Measurements from ENCODE around the gene TRAF3. TPM values are rescaled to one million over a fixed set of nuclear protein-coding genes. Genes with fewer than 3 reads are reported as not detected.

TRAF3 gene
- total and polyA plus RNA-seq, 4 donors: 2.1 to 12.0 (median 5.2) TPM

GRCh38 chr14:102802834-102803523 is 25.7 kb downstream of the TRAF3 start:
- no peaks in the 10 kb centered on the region for H3K9me3 ChIP-seq (ENCODE audit: control insufficient read depth in 4 of 4, low read length in 3 of 4)
- 96% methylated on average over 6 of the region's 6 CpGs for WGBS
- no peak overlapping the region for H3K9ac ChIP-seq (ENCODE audit: low read depth in 1 of 2, low read length in 2 of 2)
- TF ChIP-seq RXRA (IDR thresholded peaks at IDR 0.05) (no peak), FOXA1 (IDR thresholded peaks at IDR 0.05) (no peak), REST (IDR thresholded peaks at IDR 0.05) (no peak), FOXA2 (IDR thresholded peaks at IDR 0.05) (no peak), NR2F2 (IDR thresholded peaks at IDR 0.05) (no peak)
- no peak overlapping the region for H3K27ac ChIP-seq (ENCODE audit: low read depth in 1 of 2, low read length in 2 of 2)
- H3K27me3 ChIP-seq (ENCODE audit: control insufficient read depth in 4 of 4, insufficient read depth in 4 of 4, low read length in 3 of 4): no peaks in the 10 kb centered on the region
- H3K36me3 ChIP-seq (ENCODE audit: control insufficient read depth in 4 of 4, insufficient read depth in 3 of 4, low read depth in 1 of 4, low read length in 3 of 4): peaks cover 0 to 2% (median 0%) of the 10 kb centered on the region in 4 donors
- no peaks in the 10 kb centered on the region for H3K4me1 ChIP-seq (ENCODE audit: control insufficient read depth in 4 of 4, insufficient read depth in 4 of 4, low read length in 3 of 4)
- H3K4me3 ChIP-seq (ENCODE audit: low read depth in 1 of 3, low read length in 3 of 3): no peak overlapping the region
- no peak for DNase-seq (ENCODE audit: low spot score)

- no peak for TF ChIP-seq FOXA2 (IDR thresholded peaks at IDR 0.05)
- TF ChIP-seq MAX (IDR thresholded peaks at IDR 0.05): no peak
- no peak for TF ChIP-seq RXRA (IDR thresholded peaks at IDR 0.05)
- TF ChIP-seq FOXA1 (IDR thresholded peaks at IDR 0.05): no peak
- TF ChIP-seq GABPA (IDR thresholded peaks at IDR 0.05 in 1 of 2, conservative IDR thresholded peaks at IDR 0.05 in 1 of 2): no peak
- no peak for TF ChIP-seq HNF4G (IDR thresholded peaks at IDR 0.05)
- TF ChIP-seq EGR1 (IDR thresholded peaks at IDR 0.05; ENCODE audit: low read depth in 2 of 2): no peak
- TF ChIP-seq JUND (IDR thresholded peaks at IDR 0.05): no peak
- TF ChIP-seq ZBTB33 (IDR thresholded peaks at IDR 0.05): no peak
- TF ChIP-seq REST (IDR thresholded peaks at IDR 0.05): no peak
- TF ChIP-seq HNF4A (conservative IDR thresholded peaks at IDR 0.05): no peak
- TF ChIP-seq RAD21 (IDR thresholded peaks at IDR 0.05): no peak
- no peak for TF ChIP-seq SP1 (IDR thresholded peaks at IDR 0.05)
- TF ChIP-seq TAF1 (conservative IDR thresholded peaks at IDR 0.05): no peak
- no peak for TF ChIP-seq NR2F2 (IDR thresholded peaks at IDR 0.05)
- H3K4me3 ChIP-seq (ENCODE audit: low read depth in 1 of 3, low read length in 3 of 3): no peak overlapping the region
Observed at GRCh38 chr14:102804858-102805257, 27.6 kb downstream of the TRAF3 start.

More at GRCh38 chr14:102804858-102805257, 27.6 kb downstream of the TRAF3 start:
- no peaks in the 10 kb centered on the region for H3K27me3 ChIP-seq (ENCODE audit: control insufficient read depth in 4 of 4, insufficient read depth in 4 of 4, low read length in 3 of 4)
- H3K4me1 ChIP-seq (ENCODE audit: control insufficient read depth in 4 of 4, insufficient read depth in 4 of 4, low read length in 3 of 4): no peaks in the 10 kb centered on the region
- no peak overlapping the region for H3K9ac ChIP-seq (ENCODE audit: low read depth in 1 of 2, low read length in 2 of 2)
- H3K36me3 ChIP-seq (ENCODE audit: control insufficient read depth in 4 of 4, insufficient read depth in 3 of 4, low read depth in 1 of 4, low read length in 3 of 4): peaks cover 0 to 2% (median 0%) of the 10 kb centered on the region in 4 donors
- H3K27ac ChIP-seq (ENCODE audit: low read depth in 1 of 2, low read length in 2 of 2): no peak overlapping the region
- WGBS: 90% methylated on average over 1 of the region's 1 CpG
- no peak for DNase-seq (ENCODE audit: low spot score)
- no peaks in the 10 kb centered on the region for H3K9me3 ChIP-seq (ENCODE audit: control insufficient read depth in 4 of 4, low read length in 3 of 4)

Measured in liver (tissue), 9 donors.